ENCODE data around the gene IGLL5.

DNA sequence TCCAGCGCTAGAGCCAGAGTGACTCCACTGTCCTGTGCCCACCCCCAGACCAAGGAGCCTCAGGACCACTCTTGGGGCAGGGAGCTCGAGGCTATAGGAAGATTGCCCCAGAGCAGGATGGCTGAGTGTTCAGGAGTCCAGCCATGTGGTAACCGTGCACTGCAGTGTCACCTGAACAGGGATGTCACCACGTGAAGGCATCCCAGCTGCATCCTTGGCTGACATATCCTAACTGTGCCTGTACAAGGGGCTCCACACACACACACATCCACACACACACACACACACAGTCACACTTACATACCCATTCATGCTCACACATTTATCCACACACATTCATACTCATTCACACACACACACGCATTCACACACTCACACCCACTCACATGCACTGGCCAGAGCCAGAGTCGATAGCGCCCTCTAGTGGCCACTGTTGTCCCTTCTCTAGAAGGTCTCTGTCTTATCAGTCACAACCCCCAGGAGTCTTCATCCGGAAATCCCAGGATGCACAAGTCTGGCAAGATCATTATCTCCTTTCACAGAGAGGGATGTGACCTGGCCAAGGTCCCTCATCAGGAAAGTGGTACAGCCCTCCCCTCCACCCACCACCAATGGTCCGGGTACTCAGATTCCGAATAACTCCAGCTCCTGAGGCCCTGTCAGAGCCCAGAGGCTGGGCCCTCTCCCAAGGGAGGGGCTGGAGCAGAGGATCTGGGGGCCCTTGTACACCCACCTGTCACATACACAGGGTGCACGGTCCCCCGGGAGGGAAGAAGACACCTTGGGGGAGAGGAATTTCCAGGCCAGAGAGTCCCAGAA, 55.1 kb downstream of the IGLL5 start:
- TF ChIP-seq, protein P1, sequence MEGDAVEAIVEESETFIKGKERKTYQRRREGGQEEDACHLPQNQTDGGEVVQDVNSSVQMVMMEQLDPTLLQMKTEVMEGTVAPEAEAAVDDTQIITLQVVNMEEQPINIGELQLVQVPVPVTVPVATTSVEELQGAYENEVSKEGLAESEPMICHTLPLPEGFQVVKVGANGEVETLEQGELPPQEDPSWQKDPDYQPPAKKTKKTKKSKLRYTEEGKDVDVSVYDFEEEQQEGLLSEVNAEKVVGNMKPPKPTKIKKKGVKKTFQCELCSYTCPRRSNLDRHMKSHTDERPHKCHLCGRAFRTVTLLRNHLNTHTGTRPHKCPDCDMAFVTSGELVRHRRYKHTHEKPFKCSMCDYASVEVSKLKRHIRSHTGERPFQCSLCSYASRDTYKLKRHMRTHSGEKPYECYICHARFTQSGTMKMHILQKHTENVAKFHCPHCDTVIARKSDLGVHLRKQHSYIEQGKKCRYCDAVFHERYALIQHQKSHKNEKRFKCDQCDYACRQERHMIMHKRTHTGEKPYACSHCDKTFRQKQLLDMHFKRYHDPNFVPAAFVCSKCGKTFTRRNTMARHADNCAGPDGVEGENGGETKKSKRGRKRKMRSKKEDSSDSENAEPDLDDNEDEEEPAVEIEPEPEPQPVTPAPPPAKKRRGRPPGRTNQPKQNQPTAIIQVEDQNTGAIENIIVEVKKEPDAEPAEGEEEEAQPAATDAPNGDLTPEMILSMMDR (conservative IDR thresholded peaks at IDR 0.05 in 1 of 2, IDR thresholded peaks at IDR 0.05 in 1 of 2; ENCODE audit: low read depth in 1 of 2, low read length in 2 of 2) = peak; percentile 37 to 73
- no peak for TF ChIP-seq EZH2 (IDR thresholded peaks at IDR 0.05; ENCODE audit: low read length, missing control alignments)

Data from fibroblast of lung (primary cell).